Ishikawa (cell line): ENCODE measurements around the gene DNAJB4.

Experiments used
- CEBPB ChIP-seq: IDR thresholded peaks from 2 replicates; pipeline ENCODE4 v1.6.1; 2012
- CREB1 ChIP-seq: IDR thresholded peaks from 2 replicates; pipeline ENCODE4 v1.6.1; 2012; ENCODE audit warnings: low read depth
- EGR1 ChIP-seq: IDR thresholded peaks from 2 replicates; pipeline ENCODE4 v1.6.1; 2012
- EP300 ChIP-seq: IDR thresholded peaks from 2 replicates; pipeline ENCODE4 v1.6.1; 2012; ENCODE audit warnings: borderline replicate concordance
- FOXM1 ChIP-seq: IDR thresholded peaks from 2 replicates; pipeline ENCODE4 v1.6.1; 2012; ENCODE audit warnings: low read depth, borderline replicate concordance
- MAX ChIP-seq: IDR thresholded peaks from 2 replicates; pipeline ENCODE4 v1.6.1; 2012
- NFIC ChIP-seq: IDR thresholded peaks from 2 replicates; pipeline ENCODE4 v1.6.1; 2012
- RAD21 ChIP-seq: IDR thresholded peaks from 2 replicates; pipeline ENCODE4 v1.6.1; 2012; ENCODE audit warnings: low read depth
- REST ChIP-seq: IDR thresholded peaks from 2 replicates; pipeline ENCODE4 v1.6.1; 2012; ENCODE audit warnings: low read depth, mild to moderate bottlenecking
- TAF1 ChIP-seq: IDR thresholded peaks from 2 replicates; pipeline ENCODE4 v1.6.1; 2012; ENCODE audit warnings: low read depth, mild to moderate bottlenecking
- TCF12 ChIP-seq: IDR thresholded peaks from 2 replicates; pipeline ENCODE4 v1.6.1; 2012; ENCODE audit warnings: low read depth
- TEAD4 ChIP-seq: IDR thresholded peaks from 2 replicates; pipeline ENCODE4 v1.6.1; 2012
- USF1 ChIP-seq: IDR thresholded peaks from 2 replicates; pipeline ENCODE4 v1.6.1; 2012
- YY1 ChIP-seq: IDR thresholded peaks from 2 replicates; pipeline ENCODE4 v1.6.1; 2012; ENCODE audit warnings: low read depth
- ZBTB7A ChIP-seq: IDR thresholded peaks from 2 replicates; pipeline ENCODE4 v1.6.1; 2012; ENCODE audit warnings: low read depth

Gene DNAJB4

GRCh38 chr1:78004719-78005447 is at the start of gene DNAJB4:
DNAJB4 (plus strand) TSS chr1:78004939; CDS start chr1:78005111, 172 bp downstream.
- TF ChIP-seq YY1 (no peak), NFIC (peak; percentile 7; the same call in 1 of the 2 replicates), MAX (peak; percentile 41; the same call in 1 of the 2 replicates), ZBTB7A (no peak), REST (no peak), CEBPB (no peak), TEAD4 (peak; percentile 4; the same call in 1 of the 2 replicates), FOXM1 (no peak), TCF12 (0 out of 2 replicates have a peak, but pooled peaks have one; percentile 6), USF1 (no peak), CREB1 (peak; percentile 59; the same call in 1 of the 2 replicates), TAF1 (peak; percentile 53), EGR1 (no peak), RAD21 (no peak), EP300 (no peak)

GRCh38 chr1:77955709-77956108 is 49.0 kb upstream of the DNAJB4 start:
- TF ChIP-seq YY1 (no peak), ZBTB7A (no peak), NFIC (no peak), USF1 (no peak), CREB1 (no peak), TEAD4 (no peak), EGR1 (no peak), MAX (no peak)

- no peak for TF ChIP-seq REST
- TF ChIP-seq CREB1, result no peak
- no peak for TF ChIP-seq EGR1
- no peak for TF ChIP-seq EP300
- TF ChIP-seq USF1, result no peak
- no peak for TF ChIP-seq MAX
- no peak for TF ChIP-seq CEBPB
- TF ChIP-seq YY1, result no peak
- no peak for TF ChIP-seq TEAD4
- TF ChIP-seq TAF1, result no peak
- no peak for TF ChIP-seq TCF12
- TF ChIP-seq ZBTB7A, result no peak
- no peak for TF ChIP-seq RAD21
- no peak for TF ChIP-seq FOXM1
- TF ChIP-seq NFIC, result no peak
Observed at GRCh38 chr1:77956464-77956863, 48.3 kb upstream of the DNAJB4 start.

GRCh38 chr1:77958391-77958790 is 46.3 kb upstream of the DNAJB4 start:
- no peak for TF ChIP-seq YY1
- TF ChIP-seq MAX, result no peak
- TF ChIP-seq TCF12, result no peak
- no peak for TF ChIP-seq EP300
- no peak for TF ChIP-seq EGR1
- no peak for TF ChIP-seq FOXM1
- TF ChIP-seq CREB1, result no peak
- no peak for TF ChIP-seq ZBTB7A
- no peak for TF ChIP-seq RAD21
- TF ChIP-seq REST, result no peak
- no peak for TF ChIP-seq TEAD4
- no peak for TF ChIP-seq CEBPB
- TF ChIP-seq TAF1, result no peak
- TF ChIP-seq NFIC, result no peak
- no peak for TF ChIP-seq USF1
